NB4 (cell line): ENCODE measurements around the gene SLC39A10.

Experiments
- MYC ChIP-seq: IDR thresholded peaks from 2 replicates; pipeline ENCODE4 v1.6.1; 2011; ENCODE audit warnings: low read depth, low read length
- POLR2A ChIP-seq: IDR thresholded peaks from 2 replicates; pipeline ENCODE4 v1.6.1; 2011; ENCODE audit warnings: mild to moderate bottlenecking; ENCODE audit not compliant: insufficient read length; ENCODE audit errors: extremely low read depth
- TF ChIP-seq, protein P1 (sequence below): IDR thresholded peaks from one replicate; pipeline ENCODE4 v1.5.1; 2012; ENCODE audit warnings: low read depth, low read length

DNA sequence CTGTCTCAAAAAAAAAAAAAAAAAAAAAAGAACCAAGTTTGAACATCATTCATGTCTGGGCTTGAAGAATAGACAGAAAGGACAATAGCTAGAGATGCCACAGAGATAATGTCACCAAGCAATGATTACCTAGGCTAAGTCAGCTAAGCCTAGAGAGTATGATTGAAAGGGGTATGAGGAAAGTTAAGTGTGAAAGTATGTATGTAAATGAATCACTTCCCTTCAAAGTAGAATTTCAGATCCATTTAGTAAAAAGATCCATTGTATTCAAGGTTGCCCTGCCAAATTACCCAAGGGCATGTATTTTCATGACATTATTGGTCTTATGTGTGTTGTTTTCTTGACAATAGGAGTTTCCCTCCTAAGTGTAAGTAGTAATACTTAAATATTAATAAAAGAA lies 34.1 kb upstream of the SLC39A10 start:
- TF ChIP-seq, protein P1, sequence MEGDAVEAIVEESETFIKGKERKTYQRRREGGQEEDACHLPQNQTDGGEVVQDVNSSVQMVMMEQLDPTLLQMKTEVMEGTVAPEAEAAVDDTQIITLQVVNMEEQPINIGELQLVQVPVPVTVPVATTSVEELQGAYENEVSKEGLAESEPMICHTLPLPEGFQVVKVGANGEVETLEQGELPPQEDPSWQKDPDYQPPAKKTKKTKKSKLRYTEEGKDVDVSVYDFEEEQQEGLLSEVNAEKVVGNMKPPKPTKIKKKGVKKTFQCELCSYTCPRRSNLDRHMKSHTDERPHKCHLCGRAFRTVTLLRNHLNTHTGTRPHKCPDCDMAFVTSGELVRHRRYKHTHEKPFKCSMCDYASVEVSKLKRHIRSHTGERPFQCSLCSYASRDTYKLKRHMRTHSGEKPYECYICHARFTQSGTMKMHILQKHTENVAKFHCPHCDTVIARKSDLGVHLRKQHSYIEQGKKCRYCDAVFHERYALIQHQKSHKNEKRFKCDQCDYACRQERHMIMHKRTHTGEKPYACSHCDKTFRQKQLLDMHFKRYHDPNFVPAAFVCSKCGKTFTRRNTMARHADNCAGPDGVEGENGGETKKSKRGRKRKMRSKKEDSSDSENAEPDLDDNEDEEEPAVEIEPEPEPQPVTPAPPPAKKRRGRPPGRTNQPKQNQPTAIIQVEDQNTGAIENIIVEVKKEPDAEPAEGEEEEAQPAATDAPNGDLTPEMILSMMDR, result no peak
- TF ChIP-seq POLR2A (no peak), MYC (no peak)
